Adrenal gland (tissue), 5 donors: Measurements from ENCODE around the gene MPG.

Source experiments
- POLR2A ChIP-seq, 2 donors: fragments of 450-650 bp; IDR thresholded peaks; one replicate each; pipeline ENCODE4 v1.6.1; 2017; ENCODE audit warnings: antibody characterized with exemption in 2 of 2, mild to moderate bottlenecking in 2 of 2, moderate library complexity in 1 of 2
- TF ChIP-seq, protein P1 (sequence below), 6 experiments: fragments of 450-650 bp in 4 of 6; fragments of 200-600 bp in 2 of 6; sonication (generic) in 1 of 6; IDR thresholded peaks; 1 replicate in 5 of 6; 2 replicates in 1 of 6; pipeline versions ENCODE4 v1.5.1 to v1.8.0; 2016 to 2021; ENCODE audit warnings: antibody characterized with exemption in 6 of 6, mild to moderate bottlenecking in 2 of 6, moderate library complexity in 1 of 6
- donor health status: DM: no; HTN: no; CAD: no.

DNA sequence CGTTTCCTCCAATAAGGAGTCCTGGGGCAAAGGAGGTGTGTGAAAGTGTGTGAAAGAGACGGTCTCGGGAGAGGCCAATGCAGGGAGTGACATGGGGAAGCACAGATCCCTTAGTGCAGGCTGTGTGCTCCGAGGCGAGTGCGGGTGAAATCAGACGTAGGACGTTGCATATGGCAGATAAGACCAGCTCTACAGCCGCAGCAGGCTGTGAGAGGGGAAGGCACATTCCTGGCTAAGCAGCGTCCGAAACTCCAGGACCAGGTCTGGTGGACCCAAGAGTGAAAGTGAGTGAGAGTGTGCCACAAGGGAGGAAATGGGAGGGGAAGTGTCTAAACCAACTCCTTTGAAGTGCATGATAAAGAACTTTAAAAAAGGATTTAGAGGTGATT is 36.0 kb upstream of the MPG start:
- no peak for TF ChIP-seq POLR2A (IDR thresholded peaks at IDR 0.05)
- TF ChIP-seq, protein P1, sequence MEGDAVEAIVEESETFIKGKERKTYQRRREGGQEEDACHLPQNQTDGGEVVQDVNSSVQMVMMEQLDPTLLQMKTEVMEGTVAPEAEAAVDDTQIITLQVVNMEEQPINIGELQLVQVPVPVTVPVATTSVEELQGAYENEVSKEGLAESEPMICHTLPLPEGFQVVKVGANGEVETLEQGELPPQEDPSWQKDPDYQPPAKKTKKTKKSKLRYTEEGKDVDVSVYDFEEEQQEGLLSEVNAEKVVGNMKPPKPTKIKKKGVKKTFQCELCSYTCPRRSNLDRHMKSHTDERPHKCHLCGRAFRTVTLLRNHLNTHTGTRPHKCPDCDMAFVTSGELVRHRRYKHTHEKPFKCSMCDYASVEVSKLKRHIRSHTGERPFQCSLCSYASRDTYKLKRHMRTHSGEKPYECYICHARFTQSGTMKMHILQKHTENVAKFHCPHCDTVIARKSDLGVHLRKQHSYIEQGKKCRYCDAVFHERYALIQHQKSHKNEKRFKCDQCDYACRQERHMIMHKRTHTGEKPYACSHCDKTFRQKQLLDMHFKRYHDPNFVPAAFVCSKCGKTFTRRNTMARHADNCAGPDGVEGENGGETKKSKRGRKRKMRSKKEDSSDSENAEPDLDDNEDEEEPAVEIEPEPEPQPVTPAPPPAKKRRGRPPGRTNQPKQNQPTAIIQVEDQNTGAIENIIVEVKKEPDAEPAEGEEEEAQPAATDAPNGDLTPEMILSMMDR (IDR thresholded peaks at IDR 0.05), result no peak
